Stimulated activated naive CD8-positive, alpha-beta T cell treated with anti-CD3 and anti-CD28 coated beads, Interleukin-15, Interleukin-2, amounts not matched to agents 100 U/mL and 50 U/mL, for 24 hours (primary cell): ENCODE measurements around the gene PRKCQ.

Experiments
- ATAC-seq: fragments of 150-1000 bp; cut with Tn5 transposase; one replicate; pipeline ENCODE4 v1.10.0; 2021
- DNase-seq: peaks from one replicate; pipeline ENCODE4 v3.0.0; 2021

Gene PRKCQ

DNA sequence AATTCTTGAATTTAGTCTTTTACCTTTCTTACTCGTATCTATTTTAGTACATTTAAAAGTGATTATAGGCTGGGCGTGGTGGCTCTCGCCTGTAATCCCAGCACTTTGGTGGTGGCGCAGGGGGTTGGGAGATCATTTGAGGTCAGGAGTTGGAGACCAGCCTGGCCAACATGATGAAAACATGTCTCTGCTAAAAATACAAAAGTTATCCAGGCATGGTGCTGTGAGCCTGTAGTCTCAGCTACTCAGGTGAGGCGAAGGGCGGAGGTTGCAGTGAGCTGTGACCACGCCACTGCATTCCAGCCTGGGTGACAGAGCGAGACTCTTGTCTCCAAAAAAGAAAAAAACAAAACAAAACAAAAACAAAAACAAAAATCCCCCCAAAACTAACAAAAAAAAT is 12.2 kb downstream of the PRKCQ start:
- ATAC-seq = no peak
- DNase-seq = no peak

GRCh38 chr10:6567203-6567703 is 12.8 kb downstream of the PRKCQ start:
- DNase-seq (no peak), ATAC-seq (no peak)

GRCh38 chr10:6565588-6565987 is 14.5 kb downstream of the PRKCQ start:
- ATAC-seq (no peak), DNase-seq (no peak)

DNA sequence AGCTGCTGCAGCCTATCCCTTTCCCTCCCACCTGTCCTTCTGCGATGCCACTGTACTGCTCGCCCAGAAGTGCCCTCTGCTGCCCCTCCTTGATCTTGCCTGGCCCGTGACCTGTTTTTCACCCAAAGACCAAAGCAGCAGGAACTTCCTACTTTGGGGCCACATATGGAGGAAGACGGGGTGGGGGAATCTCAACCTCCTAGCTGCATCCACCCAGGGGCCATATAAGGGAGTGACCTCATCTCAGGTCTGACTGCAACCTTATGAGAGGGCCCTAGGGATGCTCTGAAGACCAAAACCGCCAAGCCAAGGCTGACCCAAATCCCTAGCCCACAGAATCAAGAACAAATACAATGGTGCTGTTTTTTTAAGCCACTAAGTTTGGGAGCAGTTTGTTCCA is 15.7 kb downstream of the PRKCQ start:
- ATAC-seq = no peak
- no peak for DNase-seq

- ATAC-seq (no peak), DNase-seq (no peak)
Measured at GRCh38 chr10:6563731-6564130, 16.3 kb downstream of the PRKCQ start.

DNA sequence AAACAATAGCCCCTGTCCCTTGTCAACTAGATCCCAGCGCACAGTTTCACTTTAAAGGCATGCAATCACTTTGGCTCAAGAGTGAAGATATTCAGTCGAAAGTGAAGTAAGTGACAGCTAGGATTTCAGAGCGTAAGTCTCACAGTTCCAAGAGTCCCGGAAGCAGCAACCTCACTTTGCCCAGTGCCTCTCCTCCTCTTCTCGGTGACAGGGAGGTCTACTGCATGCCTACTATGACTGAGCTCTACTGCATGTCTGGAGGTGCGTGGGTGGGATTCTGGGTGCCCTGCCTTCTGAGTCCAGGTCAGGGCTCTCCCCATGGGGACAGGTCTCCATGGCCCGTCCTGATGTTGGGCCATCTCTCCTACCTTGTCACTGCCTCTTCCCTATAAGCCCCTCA is 17.0 kb downstream of the PRKCQ start:
- peak; percentile 92 for ATAC-seq
- DNase-seq = peak; percentile 71

DNA sequence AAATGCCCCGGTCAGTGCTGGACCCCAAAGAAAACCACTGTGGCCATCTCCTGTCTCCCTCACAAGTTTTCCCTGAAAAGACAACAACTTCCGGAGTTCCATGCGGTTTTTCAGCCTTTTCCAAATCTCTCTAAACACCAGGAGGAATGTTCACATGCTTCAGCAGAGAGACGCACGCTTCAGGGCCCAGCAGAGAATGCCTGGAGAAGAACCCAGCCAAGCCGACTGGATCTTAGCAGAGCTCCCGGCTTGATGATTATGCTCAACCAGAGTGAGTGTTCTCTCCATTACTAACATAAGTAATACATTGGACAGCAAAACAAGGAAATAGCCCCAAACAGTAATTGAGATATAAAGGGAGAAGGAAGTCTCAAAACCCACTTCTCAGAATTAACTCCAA is 17.9 kb downstream of the PRKCQ start:
- ATAC-seq = no peak
- no peak for DNase-seq

GRCh38 chr10:6561552-6561951 is 18.5 kb downstream of the PRKCQ start:
- ATAC-seq = peak; percentile 24
- DNase-seq = no peak

DNA sequence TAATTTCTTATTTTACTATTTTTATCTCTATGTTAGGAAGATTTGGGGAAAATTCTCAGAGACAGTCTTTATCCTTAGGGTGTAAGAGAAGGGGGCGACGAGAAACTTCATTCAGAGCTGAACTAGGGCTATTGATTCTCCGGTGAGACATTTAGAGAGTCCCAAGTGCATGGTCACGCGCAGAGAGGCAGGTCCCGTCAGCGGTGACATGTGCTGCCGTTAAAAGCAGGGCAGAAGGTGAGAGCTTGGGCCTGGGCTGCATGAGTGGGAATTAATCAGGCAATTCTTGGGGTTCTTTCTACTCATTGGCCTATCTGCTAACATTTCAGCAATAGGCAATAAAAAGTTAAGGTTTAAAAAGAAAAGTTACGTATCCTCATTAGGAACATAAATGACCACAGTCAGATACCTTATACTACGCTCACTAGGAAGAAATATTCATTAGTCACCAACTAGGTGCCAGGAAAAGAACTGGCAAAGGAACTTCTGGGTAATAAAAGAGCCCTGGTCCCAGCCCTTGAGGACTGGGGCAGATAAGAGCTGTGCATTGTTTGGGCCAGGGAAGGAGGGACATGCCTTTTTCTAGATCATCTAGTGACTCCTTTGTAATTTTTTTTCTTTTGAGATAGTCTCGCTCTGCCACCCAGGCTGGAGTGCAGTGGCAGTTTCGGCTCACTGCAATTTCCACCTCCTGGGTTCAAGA is 21.2 kb downstream of the PRKCQ start:
- no peak for ATAC-seq

DNA sequence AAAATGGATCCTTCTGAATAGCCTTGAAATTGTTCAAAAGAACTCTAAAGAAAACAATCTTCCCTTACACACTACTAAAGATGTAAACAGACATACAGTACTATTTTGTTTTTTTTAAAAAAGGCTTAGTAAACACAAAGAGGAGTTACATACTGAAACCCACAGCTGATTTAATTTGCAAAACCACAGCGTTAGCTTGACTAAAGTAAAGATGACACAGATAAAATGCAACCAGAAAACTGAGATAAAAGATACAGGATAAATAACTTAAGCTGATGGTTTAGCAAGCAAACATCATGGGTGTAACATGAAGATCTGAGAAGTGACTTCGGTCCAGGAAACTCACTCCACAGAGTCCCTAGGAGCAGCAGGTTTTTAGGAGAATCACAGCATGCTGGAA is 21.8 kb downstream of the PRKCQ start:
- DNase-seq = no peak
- ATAC-seq = no peak

More for the DNA sequence above, 21.2 kb downstream of the PRKCQ start:
- no peak for DNase-seq

- DNase-seq (no peak), ATAC-seq (no peak)
Measured at GRCh38 chr10:6553937-6554336, 26.1 kb downstream of the PRKCQ start.

DNA sequence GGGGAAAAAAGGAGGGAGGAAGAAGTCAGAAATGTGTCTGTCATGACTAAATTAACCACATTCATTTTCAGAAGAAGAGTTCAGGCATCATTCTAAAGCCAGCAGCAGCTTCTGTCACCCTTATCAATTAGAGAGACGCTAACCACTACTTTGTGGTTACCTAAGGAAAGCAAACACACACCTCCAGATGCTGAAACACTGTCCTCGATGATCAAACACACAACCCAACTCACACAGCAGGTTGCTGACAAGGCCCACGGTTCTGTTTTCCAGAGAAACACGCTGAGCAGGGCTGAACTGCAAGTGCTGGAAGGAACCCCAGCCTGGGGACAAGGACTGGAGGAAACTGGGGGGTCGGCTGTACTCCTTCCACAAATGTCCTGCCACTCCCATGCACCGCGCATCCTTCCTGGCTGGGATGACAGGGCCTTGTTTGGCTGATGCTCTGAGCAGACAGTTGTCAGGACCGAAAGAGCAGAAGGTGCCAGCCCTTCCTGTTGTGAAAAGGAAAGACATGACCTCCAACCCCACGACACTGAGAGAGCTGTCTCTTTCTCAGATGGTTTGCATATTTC is 36.6 kb downstream of the PRKCQ start:
- DNase-seq (peak; percentile 51), ATAC-seq (peak; percentile 97)

DNA sequence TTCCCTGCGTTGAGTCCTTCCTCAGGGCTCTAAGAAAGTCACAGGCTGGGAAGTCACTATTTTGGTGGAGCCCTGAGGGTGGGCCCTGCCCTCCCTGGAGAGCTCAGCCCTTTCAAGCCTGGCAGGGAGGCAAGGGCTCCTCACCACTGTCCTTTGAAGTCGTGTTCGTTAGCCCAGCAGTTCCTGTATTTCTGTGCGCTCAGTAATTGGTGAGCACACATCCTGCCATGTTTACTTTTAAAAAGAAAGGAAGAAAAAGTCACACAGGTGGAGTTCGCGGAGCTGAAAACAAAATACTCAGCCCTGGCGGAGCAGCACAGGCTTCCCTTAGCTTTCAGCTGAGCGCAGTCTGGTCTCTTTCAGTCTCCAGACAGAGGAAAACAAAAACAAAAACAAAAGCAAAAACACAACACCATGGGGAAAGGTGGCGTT is 37.1 kb downstream of the PRKCQ start:
- peak; percentile 33 for DNase-seq
- peak; percentile 65 for ATAC-seq

- no peak for ATAC-seq
- DNase-seq = no peak
Measured at GRCh38 chr10:6539833-6540232, 40.2 kb downstream of the PRKCQ start.

DNA sequence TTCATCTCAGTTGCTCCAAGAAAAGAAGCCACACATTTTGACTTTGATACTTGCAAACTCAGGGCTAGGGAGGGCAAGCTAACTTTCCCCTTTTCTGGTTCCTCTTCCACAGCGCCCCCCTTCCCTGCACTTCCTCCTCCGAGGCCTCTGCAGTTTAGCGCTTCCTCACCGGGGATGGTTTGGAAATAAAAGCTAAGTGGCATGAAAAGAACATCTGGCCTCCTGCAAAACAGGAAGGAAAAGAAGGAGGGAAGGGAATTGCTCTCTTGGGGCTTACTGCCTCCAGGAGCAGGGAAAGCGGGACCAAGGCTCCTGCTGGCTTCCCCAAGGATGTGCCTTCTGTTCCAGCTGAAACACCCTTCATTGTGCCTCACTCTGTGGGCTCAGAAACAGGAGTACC is 42.3 kb downstream of the PRKCQ start:
- ATAC-seq = no peak
- no peak for DNase-seq

GRCh38 chr10:6536102-6536501 is 44.0 kb downstream of the PRKCQ start:
- ATAC-seq = no peak

DNA sequence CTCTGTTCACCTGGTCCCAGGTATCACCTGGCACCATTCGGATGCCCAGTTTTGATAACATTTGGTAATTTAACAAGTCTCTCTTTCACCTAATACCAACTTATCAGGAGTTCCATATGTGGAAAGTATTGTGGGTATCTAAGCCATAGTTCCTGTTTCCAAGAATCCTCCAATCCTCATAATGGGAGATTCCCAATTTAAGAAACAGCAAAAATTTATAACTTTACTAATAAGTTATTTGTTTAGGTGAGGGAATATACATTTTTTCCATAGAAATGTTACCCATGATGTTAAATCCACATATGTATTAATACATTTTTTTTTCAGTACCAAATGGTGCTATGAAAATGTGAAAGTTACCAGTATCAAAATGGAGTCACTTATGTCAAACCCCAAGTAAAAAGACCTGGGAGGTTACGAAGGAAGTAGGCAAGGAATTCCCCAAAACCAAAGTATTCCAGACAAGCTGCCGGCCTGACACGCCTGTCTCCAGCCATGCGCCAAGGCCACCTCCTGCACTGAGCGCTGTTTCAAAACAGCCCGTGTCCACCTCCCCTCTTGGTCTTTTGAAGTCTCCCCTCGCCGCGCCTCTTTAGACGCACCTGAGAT is 44.8 kb downstream of the PRKCQ start:
- no peak for ATAC-seq
- no peak for DNase-seq

More at GRCh38 chr10:6536102-6536501, 44.0 kb downstream of the PRKCQ start:
- no peak for DNase-seq

DNA sequence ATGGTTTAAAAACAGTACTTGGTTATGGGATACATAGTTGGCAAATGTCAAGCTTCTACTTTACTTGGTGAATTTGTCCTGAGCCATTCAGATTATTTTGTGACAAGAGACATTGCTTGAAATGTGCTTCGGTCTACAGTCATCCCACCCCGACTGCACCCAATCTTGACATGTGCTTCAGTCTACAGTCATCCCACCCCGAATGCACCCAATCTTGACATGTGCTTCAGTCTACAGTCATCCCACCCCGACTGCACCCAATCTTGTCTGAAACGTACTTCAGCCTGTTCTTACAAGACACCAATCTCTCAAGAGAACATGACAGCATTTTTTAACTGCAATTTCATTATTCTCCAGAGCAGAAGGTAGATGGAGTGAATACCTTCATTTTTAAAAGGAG is 47.8 kb downstream of the PRKCQ start:
- ATAC-seq (no peak), DNase-seq (no peak)

- ATAC-seq = no peak
- DNase-seq = no peak
Measured at GRCh38 chr10:6530966-6531365, 49.1 kb downstream of the PRKCQ start.

GRCh38 chr10:6530211-6530840 is 49.8 kb downstream of the PRKCQ start:
- DNase-seq (peak; percentile 63), ATAC-seq (peak; percentile 88)

DNA sequence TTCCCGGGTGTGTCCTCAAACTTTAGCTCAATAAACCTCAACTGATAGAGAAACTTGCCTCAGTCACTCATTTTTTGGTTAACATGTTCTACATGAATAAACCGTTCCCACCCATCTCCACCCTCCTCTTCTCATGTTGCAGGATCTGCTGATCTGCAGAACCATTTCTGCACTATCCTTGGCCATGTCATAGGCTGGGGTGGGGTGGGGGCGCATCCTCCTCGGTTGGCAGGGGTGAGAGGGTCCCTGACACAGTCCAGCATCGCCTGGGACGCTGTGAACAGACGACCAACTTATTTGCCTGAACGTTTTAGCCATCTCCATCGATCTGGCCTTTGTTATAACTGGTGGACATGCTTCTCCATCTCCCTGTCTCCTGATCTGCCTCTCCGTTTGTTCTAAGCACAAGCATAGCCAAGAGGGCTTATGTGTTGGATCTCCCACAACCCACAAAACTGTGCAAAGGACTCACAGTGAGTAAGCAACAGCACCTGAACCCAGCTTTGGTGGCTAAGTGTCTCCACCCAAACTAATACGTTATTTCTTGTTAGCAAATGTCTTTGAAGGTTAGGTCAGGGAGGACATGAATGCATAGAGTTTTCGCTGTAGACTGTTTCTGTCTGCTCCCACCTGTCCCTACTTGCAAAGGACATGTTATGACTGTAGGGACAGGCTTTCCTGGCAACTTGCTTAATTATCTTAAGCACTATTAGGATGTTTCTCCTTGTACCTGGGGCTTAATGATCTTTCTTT is 51.7 kb downstream of the PRKCQ start:
- DNase-seq (no peak), ATAC-seq (no peak)

GRCh38 chr10:6525599-6526165 is 54.4 kb downstream of the PRKCQ start:
- DNase-seq (no peak), ATAC-seq (no peak)
